ENCODE data around the gene DMRT2. TPM values are rescaled to one million over a fixed set of nuclear protein-coding genes. Genes with fewer than 3 reads are reported as not detected.

The DMRT2 gene
- total RNA-seq, 1 experiment from 2014 or later: 0.61 TPM

DNA sequence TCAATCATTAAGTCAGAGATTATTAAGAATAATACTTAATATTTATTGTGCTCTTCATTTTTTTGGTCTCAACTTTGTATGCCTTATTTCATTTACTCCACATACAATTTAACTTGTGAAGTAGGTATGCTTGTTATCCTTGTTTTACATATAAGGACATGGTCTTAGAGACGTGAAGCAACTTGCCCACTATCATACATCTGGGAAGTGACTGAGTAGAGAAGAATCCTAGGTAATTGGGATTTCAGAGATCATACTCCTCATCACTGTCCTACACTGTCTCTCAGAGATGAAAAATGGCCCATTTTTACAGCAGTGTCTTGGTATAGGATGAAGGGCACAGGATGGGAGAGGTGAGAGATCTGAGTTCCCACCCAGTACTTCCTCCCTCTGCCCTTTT lies 23.3 kb downstream of the DMRT2 start:
- H3K4me3 Mint-ChIP-seq (ENCODE audit: unreplicated experiment): no peak overlapping the region
- H3K4me1 Mint-ChIP-seq (ENCODE audit: low read depth, unreplicated experiment): no peaks in the 10 kb centered on the region
- H3K4me1 ChIP-seq: no peaks in the 10 kb centered on the region
- H3K4me3 ChIP-seq (ENCODE audit: low read depth, low read length): no peak overlapping the region
- intact Hi-C loops (cut with micrococcal nuclease; ENCODE audit: unreplicated experiment): no loop called here
- no peaks in the 10 kb centered on the region for H3K36me3 ChIP-seq (ENCODE audit: control insufficient read depth, insufficient read depth, low read length)
- no peaks in the 10 kb centered on the region for H3K36me3 Mint-ChIP-seq (ENCODE audit: insufficient read depth, unreplicated experiment)
- H3K27ac Mint-ChIP-seq (ENCODE audit: unreplicated experiment): no peak overlapping the region
- peaks cover 13% of the 10 kb centered on the region for H3K27me3 Mint-ChIP-seq (ENCODE audit: insufficient read depth, unreplicated experiment)
- TF ChIP-seq, protein P1, sequence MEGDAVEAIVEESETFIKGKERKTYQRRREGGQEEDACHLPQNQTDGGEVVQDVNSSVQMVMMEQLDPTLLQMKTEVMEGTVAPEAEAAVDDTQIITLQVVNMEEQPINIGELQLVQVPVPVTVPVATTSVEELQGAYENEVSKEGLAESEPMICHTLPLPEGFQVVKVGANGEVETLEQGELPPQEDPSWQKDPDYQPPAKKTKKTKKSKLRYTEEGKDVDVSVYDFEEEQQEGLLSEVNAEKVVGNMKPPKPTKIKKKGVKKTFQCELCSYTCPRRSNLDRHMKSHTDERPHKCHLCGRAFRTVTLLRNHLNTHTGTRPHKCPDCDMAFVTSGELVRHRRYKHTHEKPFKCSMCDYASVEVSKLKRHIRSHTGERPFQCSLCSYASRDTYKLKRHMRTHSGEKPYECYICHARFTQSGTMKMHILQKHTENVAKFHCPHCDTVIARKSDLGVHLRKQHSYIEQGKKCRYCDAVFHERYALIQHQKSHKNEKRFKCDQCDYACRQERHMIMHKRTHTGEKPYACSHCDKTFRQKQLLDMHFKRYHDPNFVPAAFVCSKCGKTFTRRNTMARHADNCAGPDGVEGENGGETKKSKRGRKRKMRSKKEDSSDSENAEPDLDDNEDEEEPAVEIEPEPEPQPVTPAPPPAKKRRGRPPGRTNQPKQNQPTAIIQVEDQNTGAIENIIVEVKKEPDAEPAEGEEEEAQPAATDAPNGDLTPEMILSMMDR (IDR thresholded peaks at IDR 0.05; ENCODE audit: insufficient read depth in 1 of 2, low read depth in 1 of 2, low read length in 1 of 2, severe bottlenecking in 1 of 2, unreplicated experiment in 1 of 2): no peak
- BruUV-seq (replicated peaks): no TSS peak
- H3K9me3 ChIP-seq: no peaks in the 10 kb centered on the region
- H3K27me3 ChIP-seq (replicated peaks; ENCODE audit: control insufficient read depth, insufficient read depth, low read length): no peaks in the 10 kb centered on the region
- DNase-seq: no peak
- ChIA-PET CTCF (no interaction called here), POLR2A (no interaction called here)
- H3K9me3 Mint-ChIP-seq (ENCODE audit: unreplicated experiment): peaks cover 16% of the 10 kb centered on the region

DNA sequence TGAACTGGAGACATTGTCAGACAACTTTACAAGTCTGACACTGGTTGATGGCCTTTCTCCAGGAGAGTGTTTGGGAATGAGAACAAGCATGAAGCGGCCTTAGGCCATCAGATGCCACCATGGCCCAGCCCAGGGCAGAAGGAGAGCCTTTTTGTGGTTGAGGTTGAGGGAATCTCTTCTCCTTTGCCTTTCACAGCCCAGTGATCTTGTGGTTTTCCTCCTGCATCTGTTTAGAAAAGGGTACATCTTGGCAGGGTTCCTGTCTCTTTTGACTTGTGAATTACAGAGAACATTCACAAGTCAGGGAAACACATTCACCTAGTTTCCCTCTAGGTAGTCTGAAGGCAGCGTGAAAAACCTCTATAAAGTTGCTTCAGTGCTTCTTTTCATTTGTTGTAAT lies 27.5 kb downstream of the DMRT2 start:
- no peaks in the 10 kb centered on the region for H3K4me1 Mint-ChIP-seq (ENCODE audit: low read depth, unreplicated experiment)
- H3K27ac Mint-ChIP-seq (ENCODE audit: unreplicated experiment): no peak overlapping the region
- Histone ChIP-seq H3K9me3 (no peaks in the 10 kb centered on the region), H3K36me3 (ENCODE audit: control insufficient read depth, insufficient read depth, low read length) (no peaks in the 10 kb centered on the region), H3K4me1 (no peaks in the 10 kb centered on the region), H3K4me3 (ENCODE audit: low read depth, low read length) (no peak overlapping the region), H3K27me3 (replicated peaks; ENCODE audit: control insufficient read depth, insufficient read depth, low read length) (no peaks in the 10 kb centered on the region)
- no peak for DNase-seq
- BruUV-seq (replicated peaks): no TSS peak
- H3K9me3 Mint-ChIP-seq (ENCODE audit: unreplicated experiment): peaks cover 8% of the 10 kb centered on the region
- peaks cover 13% of the 10 kb centered on the region for H3K27me3 Mint-ChIP-seq (ENCODE audit: insufficient read depth, unreplicated experiment)
- no peaks in the 10 kb centered on the region for H3K36me3 Mint-ChIP-seq (ENCODE audit: insufficient read depth, unreplicated experiment)
- TF ChIP-seq, protein P1 (IDR thresholded peaks at IDR 0.05; ENCODE audit: insufficient read depth in 1 of 2, low read depth in 1 of 2, low read length in 1 of 2, severe bottlenecking in 1 of 2, unreplicated experiment in 1 of 2): no peak
- POLR2A ChIA-PET: no interaction called here
- intact Hi-C loops (cut with micrococcal nuclease; ENCODE audit: unreplicated experiment): no loop called here
- no peak overlapping the region for H3K4me3 Mint-ChIP-seq (ENCODE audit: unreplicated experiment)
- CTCF ChIA-PET: no interaction called here

DNA sequence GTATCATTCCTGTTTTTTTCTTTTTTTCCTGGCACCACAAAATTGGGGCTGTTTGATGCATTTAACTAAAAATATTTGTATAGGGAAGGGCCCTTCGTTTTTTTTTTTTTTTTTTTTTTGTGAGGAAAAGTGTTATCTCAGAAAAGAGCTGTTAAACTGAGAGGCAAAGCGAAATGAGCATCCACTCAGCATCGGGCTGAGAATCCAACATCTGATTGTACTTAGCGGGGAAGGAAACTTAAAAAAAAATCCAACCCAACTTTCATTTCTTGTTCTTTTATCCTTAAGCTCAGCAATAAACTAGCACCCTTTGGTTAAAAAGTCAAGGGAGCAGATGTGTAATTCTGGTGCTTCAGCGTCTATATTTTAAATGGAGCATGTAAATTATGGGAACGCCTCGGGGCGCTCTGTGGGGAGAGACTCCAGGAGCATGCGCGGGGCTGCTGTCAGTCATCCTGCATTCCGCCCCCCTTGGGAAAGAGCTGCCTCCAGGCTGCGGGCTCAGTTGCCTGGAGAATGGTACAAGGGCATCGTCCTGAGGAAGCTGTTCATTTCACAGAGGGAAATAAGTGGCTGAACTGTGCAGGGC lies 33.3 kb downstream of the DMRT2 start:
- Mint-ChIP-seq H3K4me1 (ENCODE audit: low read depth, unreplicated experiment) (no peaks in the 10 kb centered on the region), H3K9me3 (ENCODE audit: unreplicated experiment) (no peaks in the 10 kb centered on the region), H3K36me3 (ENCODE audit: insufficient read depth, unreplicated experiment) (no peaks in the 10 kb centered on the region), H3K27me3 (ENCODE audit: insufficient read depth, unreplicated experiment) (peaks cover 16% of the 10 kb centered on the region), H3K27ac (ENCODE audit: unreplicated experiment) (no peak overlapping the region), H3K4me3 (ENCODE audit: unreplicated experiment) (peak overlapping the region; percentile 35)
- no TSS peak for BruUV-seq (replicated peaks)
- no peaks in the 10 kb centered on the region for H3K4me1 ChIP-seq
- ChIA-PET CTCF (interaction anchor here (0.9 kb wide), 1 partner anchor 10 kb away, joined by 4 read pairs; no protein-coding TSS in a partner anchor), POLR2A (no interaction called here)
- H3K27me3 ChIP-seq (replicated peaks; ENCODE audit: control insufficient read depth, insufficient read depth, low read length): no peaks in the 10 kb centered on the region
- no peaks in the 10 kb centered on the region for H3K36me3 ChIP-seq (ENCODE audit: control insufficient read depth, insufficient read depth, low read length)
- H3K4me3 ChIP-seq (ENCODE audit: low read depth, low read length): no peak overlapping the region
- DNase-seq: peak; percentile 10 to 34
- TF ChIP-seq, protein P1 (IDR thresholded peaks at IDR 0.05; ENCODE audit: insufficient read depth in 1 of 2, low read depth in 1 of 2, low read length in 1 of 2, severe bottlenecking in 1 of 2, unreplicated experiment in 1 of 2): no peak
- intact Hi-C loops (cut with micrococcal nuclease; ENCODE audit: unreplicated experiment): no loop called here
- H3K9me3 ChIP-seq: no peaks in the 10 kb centered on the region

All from Caco-2 (cell line).